Ovary (tissue), 3 donors: ENCODE results near the gene ARSA.

Source experiments
- POLR2A ChIP-seq: fragments of 450-650 bp; IDR thresholded peaks from one replicate; pipeline ENCODE4 v1.6.1; 2017; ENCODE audit warnings: antibody characterized with exemption, mild to moderate bottlenecking, moderate library complexity
- TF ChIP-seq, protein P1 (sequence below), 3 donors: fragments of 450-650 bp in 2 of 3; fragments of 200-600 bp in 1 of 3; IDR thresholded peaks; one replicate each; pipeline versions ENCODE4 v1.5.1 to v1.8.0; 2016 to 2022; ENCODE audit warnings: antibody characterized with exemption in 3 of 3, mild to moderate bottlenecking in 1 of 3
- donor health status: DM: no; HTN: no; CAD: no.

GRCh38 chr22:50595189-50595588 lies 32.8 kb downstream of the ARSA start:
- TF ChIP-seq, protein P1, sequence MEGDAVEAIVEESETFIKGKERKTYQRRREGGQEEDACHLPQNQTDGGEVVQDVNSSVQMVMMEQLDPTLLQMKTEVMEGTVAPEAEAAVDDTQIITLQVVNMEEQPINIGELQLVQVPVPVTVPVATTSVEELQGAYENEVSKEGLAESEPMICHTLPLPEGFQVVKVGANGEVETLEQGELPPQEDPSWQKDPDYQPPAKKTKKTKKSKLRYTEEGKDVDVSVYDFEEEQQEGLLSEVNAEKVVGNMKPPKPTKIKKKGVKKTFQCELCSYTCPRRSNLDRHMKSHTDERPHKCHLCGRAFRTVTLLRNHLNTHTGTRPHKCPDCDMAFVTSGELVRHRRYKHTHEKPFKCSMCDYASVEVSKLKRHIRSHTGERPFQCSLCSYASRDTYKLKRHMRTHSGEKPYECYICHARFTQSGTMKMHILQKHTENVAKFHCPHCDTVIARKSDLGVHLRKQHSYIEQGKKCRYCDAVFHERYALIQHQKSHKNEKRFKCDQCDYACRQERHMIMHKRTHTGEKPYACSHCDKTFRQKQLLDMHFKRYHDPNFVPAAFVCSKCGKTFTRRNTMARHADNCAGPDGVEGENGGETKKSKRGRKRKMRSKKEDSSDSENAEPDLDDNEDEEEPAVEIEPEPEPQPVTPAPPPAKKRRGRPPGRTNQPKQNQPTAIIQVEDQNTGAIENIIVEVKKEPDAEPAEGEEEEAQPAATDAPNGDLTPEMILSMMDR (IDR thresholded peaks at IDR 0.05) = no peak
- TF ChIP-seq POLR2A = no peak
